Right atrium auricular region (tissue), 2 donors: Measurements from ENCODE around the gene KRTAP10-4. TPM values are rescaled to one million over a fixed set of nuclear protein-coding genes. Genes with fewer than 3 reads are reported as not detected.

ENCODE experiments used
- DNase-seq: peaks from one replicate; pipeline ENCODE4 v3.0.0-alpha.2; 2019; ENCODE audit warnings: low spot score
- H3K27ac ChIP-seq, 2 donors: fragments of 200-600 bp; sonication (generic); 1 replicate in 1 of 2; 2 replicates in 1 of 2; pipeline ENCODE4 v1.5.1; 2016 to 2019
- H3K27me3 ChIP-seq, 2 donors: fragments of 200-600 bp; sonication (generic); one replicate each; pipeline versions ENCODE4 v1.5.1 to v1.6.0; 2017 to 2019
- H3K36me3 ChIP-seq: fragments of 200-600 bp; sonication (generic); one replicate; pipeline ENCODE4 v1.5.1; 2016
- H3K4me1 ChIP-seq, 2 donors: fragments of 200-600 bp; sonication (generic); one replicate each; pipeline versions ENCODE4 v1.5.1 to v1.6.0; 2017 to 2019
- H3K4me3 ChIP-seq, 2 donors: fragments of 200-600 bp; sonication (generic); 1 replicate in 1 of 2; 2 replicates in 1 of 2; pipeline ENCODE4 v1.5.1; 2017 to 2019; ENCODE audit warnings: mild to moderate bottlenecking in 1 of 2, moderate library complexity in 1 of 2
- H3K9me3 ChIP-seq, 2 donors: fragments of 200-600 bp; sonication (generic); one replicate each; pipeline ENCODE4 v1.5.1; 2019
- CTCF ChIP-seq, 2 donors: fragments of 200-600 bp; sonication (generic); IDR thresholded peaks; one replicate each; pipeline ENCODE4 v1.5.1; 2019; ENCODE audit warnings: antibody characterized with exemption in 2 of 2
- total RNA-seq, 2 donors: library from RNA; depleted of rRNA; stranded (reverse); fragments of >200 nt; gene quantifications; one replicate each; pipeline ENCODE4 v1.1.0, GENCODE V29; 2016

Gene KRTAP10-4
- total RNA-seq, 2 donors from 2014 or later, result not detected

- Histone ChIP-seq H3K9me3 (no peaks in the 10 kb centered on the region), H3K4me3 (no peak overlapping the region), H3K27me3 (no peaks in the 10 kb centered on the region), H3K4me1 (no peaks in the 10 kb centered on the region), H3K36me3 (no peaks in the 10 kb centered on the region), H3K27ac (no peak overlapping the region)
- DNase-seq, result no peak
- TF ChIP-seq CTCF (IDR thresholded peaks at IDR 0.05), result no peak
These were observed 39.5 kb upstream of the KRTAP10-4 start for GRCh38 chr21:44533891-44534627.

- no peak for TF ChIP-seq CTCF (IDR thresholded peaks at IDR 0.05)
- Histone ChIP-seq H3K9me3 (no peaks in the 10 kb centered on the region), H3K4me1 (no peaks in the 10 kb centered on the region), H3K27me3 (no peaks in the 10 kb centered on the region), H3K36me3 (no peaks in the 10 kb centered on the region), H3K4me3 (no peak overlapping the region), H3K27ac (no peak overlapping the region)
- DNase-seq, result no peak
These were observed 38.8 kb upstream of the KRTAP10-4 start for GRCh38 chr21:44534688-44535087.

GRCh38 chr21:44535963-44536362 lies 37.6 kb upstream of the KRTAP10-4 start:
- no peak for TF ChIP-seq CTCF (IDR thresholded peaks at IDR 0.05)
- Histone ChIP-seq H3K4me1 (no peaks in the 10 kb centered on the region), H3K4me3 (no peak overlapping the region), H3K9me3 (no peaks in the 10 kb centered on the region), H3K27me3 (no peaks in the 10 kb centered on the region), H3K27ac (no peak overlapping the region), H3K36me3 (no peaks in the 10 kb centered on the region)
- no peak for DNase-seq

GRCh38 chr21:44537930-44538911 lies 35.3 kb upstream of the KRTAP10-4 start:
- Histone ChIP-seq H3K36me3 (no peaks in the 10 kb centered on the region), H3K27ac (no peak overlapping the region), H3K27me3 (no peaks in the 10 kb centered on the region), H3K4me3 (no peak overlapping the region), H3K9me3 (peaks cover 0 to 5% of the 10 kb centered on the region in 2 donors), H3K4me1 (no peaks in the 10 kb centered on the region)
- TF ChIP-seq CTCF (IDR thresholded peaks at IDR 0.05), result no peak
- DNase-seq, result peak; percentile 55

- TF ChIP-seq CTCF (IDR thresholded peaks at IDR 0.05), result no peak
- no peaks in the 10 kb centered on the region for H3K27me3 ChIP-seq
- H3K9me3 ChIP-seq, result peaks cover 0 to 5% of the 10 kb centered on the region in 2 donors
- no peaks in the 10 kb centered on the region for H3K36me3 ChIP-seq
- no peak overlapping the region for H3K4me3 ChIP-seq
- no peak overlapping the region for H3K27ac ChIP-seq
- H3K4me1 ChIP-seq, result no peaks in the 10 kb centered on the region
- no peak for DNase-seq
These were observed 34.5 kb upstream of the KRTAP10-4 start for GRCh38 chr21:44539046-44539445.
